ENCODE data around the gene FHIT. TPM values are rescaled to one million over a fixed set of nuclear protein-coding genes. Genes with fewer than 3 reads are reported as not detected.

FHIT gene
- total and polyA plus RNA-seq, 2 of the 4 experiments (the other 2 are of a cell fraction), result 0.07 TPM; not detected in 1

GRCh38 chr3:60909526-60909925, 341.7 kb downstream of the FHIT start:
- Histone ChIP-seq H3K79me1 (ENCODE audit: low read depth in 1 of 2, low read length in 2 of 2) (no peaks in the 10 kb centered on the region), H3K9me1 (ENCODE audit: insufficient read depth, low read length) (no peaks in the 10 kb centered on the region), H3K4ac (ENCODE audit: low read depth, low read length) (no peak overlapping the region), H4K91ac (ENCODE audit: insufficient read depth, low read depth, low read length) (no peak overlapping the region), H3K18ac (ENCODE audit: low read depth, low read length) (no peak overlapping the region), H3K9me3 (ENCODE audit: control insufficient read depth, insufficient read depth, low read length) (peaks cover 3% of the 10 kb centered on the region; the same call in 1 of the 2 replicates), H3K36me3 (ENCODE audit: control insufficient read depth, insufficient read depth, low read length) (no peaks in the 10 kb centered on the region), H3K4me2 (ENCODE audit: low read depth, low read length) (no peak overlapping the region), H4K8ac (ENCODE audit: low read depth in 2 of 2, low read length in 2 of 2) (no peak overlapping the region), H3K27ac (ENCODE audit: insufficient read depth, low read length) (no peak overlapping the region), H2AK9ac (replicated peaks; ENCODE audit: low read depth, low read length, poor library complexity) (no peak overlapping the region), H3K4me3 (ENCODE audit: insufficient read depth, low read depth, low read length) (no peak overlapping the region), H3K9ac (ENCODE audit: low read depth, low read length) (no peak overlapping the region), H2BK20ac (ENCODE audit: low read depth, low read length) (no peak overlapping the region), H3K56ac (ENCODE audit: extremely low read depth, insufficient read depth, low read length) (no peak overlapping the region), H2BK5ac (ENCODE audit: low read depth, low read length, poor library complexity, severe bottlenecking) (no peak overlapping the region), H4K5ac (ENCODE audit: low read depth, low read length) (no peak overlapping the region), H3K23ac (ENCODE audit: low read depth, low read length) (no peak overlapping the region), H4K20me1 (ENCODE audit: insufficient read depth, low read length) (no peaks in the 10 kb centered on the region), H3K4me1 (ENCODE audit: control insufficient read depth, insufficient read depth, low read length) (no peaks in the 10 kb centered on the region), H2AFZ (replicated peaks; ENCODE audit: low read length, poor library complexity) (no peak overlapping the region), H2AK5ac (ENCODE audit: low read depth, low read length) (no peak overlapping the region), H2BK15ac (ENCODE audit: low read depth, low read length) (no peak overlapping the region), H2BK120ac (ENCODE audit: low read depth, low read length) (no peak overlapping the region), H3K27me3 (ENCODE audit: control insufficient read depth, insufficient read depth, low read length) (no peaks in the 10 kb centered on the region), H3K14ac (replicated peaks; ENCODE audit: low read depth, low read length) (no peak overlapping the region)
- WGBS, 2 experiments (ENCODE audit: extremely low coverage in 2 of 2, insufficient read length in 1 of 2), result no CpG with 5 or more reads among the region's 2 CpGs
- TF ChIP-seq POLR2A (IDR thresholded peaks at IDR 0.05; ENCODE audit: low read depth, low read length) (no peak), CHD1 (IDR thresholded peaks at IDR 0.05; ENCODE audit: low read depth, low read length) (no peak), MXI1 (IDR thresholded peaks at IDR 0.05; ENCODE audit: borderline replicate concordance, low read depth, low read length) (no peak), MAFK (IDR thresholded peaks at IDR 0.05; ENCODE audit: low read depth, low read length) (no peak), NFE2L2 (IDR thresholded peaks at IDR 0.05; ENCODE audit: low read depth, low read length) (no peak), RFX5 (IDR thresholded peaks at IDR 0.05; ENCODE audit: low read depth, low read length) (no peak), USF2 (IDR thresholded peaks at IDR 0.05; ENCODE audit: low read depth, low read length) (no peak), RAD21 (IDR thresholded peaks at IDR 0.05; ENCODE audit: low read length) (no peak), MAZ (IDR thresholded peaks at IDR 0.05; ENCODE audit: borderline replicate concordance, low read depth, low read length) (no peak), CTCF (conservative IDR thresholded peaks at IDR 0.05; ENCODE audit: low read depth, low read length) (no peak), FOS (IDR thresholded peaks at IDR 0.05; ENCODE audit: low read depth, low read length) (no peak), RCOR1 (IDR thresholded peaks at IDR 0.05; ENCODE audit: insufficient replicate concordance, low read length) (no peak), CEBPB (IDR thresholded peaks at IDR 0.05; ENCODE audit: low read depth, low read length) (no peak), SMC3 (IDR thresholded peaks at IDR 0.05; ENCODE audit: low read depth, low read length) (no peak)
- dilution Hi-C loops (cut with HindIII; ENCODE audit: low sequenced_read_pairs, unreplicated experiment), result no loop called here
- intact Hi-C loops (cut with micrococcal nuclease), result no loop called here
- POLR2A ChIA-PET (ENCODE audit: unreplicated experiment), result no interaction called here
- in situ Hi-C loops (cut with MboI; ENCODE audit: low sequenced_read_pairs), result no loop called here
- BruUV-seq (replicated peaks), result no TSS peak
- CTCF ChIA-PET, result no interaction called here
- no peak for DNase-seq
- ATAC-seq (ENCODE audit: low read depth), result no peak
